ACC112 (cell line): ENCODE results near the gene FAM53B.

Source experiments
- H2AFZ ChIP-seq: fragments of 200-600 bp; sonication (generic); one replicate; pipeline ENCODE4 v1.6.0; 2017; ENCODE audit warnings: antibody characterized with exemption, low read length; ENCODE audit not compliant: unreplicated experiment
- H3K27ac ChIP-seq: fragments of 200-600 bp; sonication (generic); 2 replicates; pipeline ENCODE4 v1.5.1; 2014; ENCODE audit warnings: low read depth, mild to moderate bottlenecking, antibody characterized with exemption, low read length, moderate library complexity
- H3K27me3 ChIP-seq: fragments of 200-600 bp; sonication (generic); 2 replicates; pipeline ENCODE4 v1.6.1; 2014; ENCODE audit warnings: mild to moderate bottlenecking, antibody characterized with exemption, low read length, moderate library complexity, mixed read lengths; ENCODE audit not compliant: insufficient read depth
- H3K36me3 ChIP-seq: fragments of 200-600 bp; sonication (generic); 2 replicates; pipeline ENCODE4 v1.6.1; 2016; ENCODE audit warnings: mild to moderate bottlenecking, antibody characterized with exemption, low read length, moderate library complexity, mixed read lengths; ENCODE audit not compliant: insufficient read depth
- H3K4me1 ChIP-seq: fragments of 200-600 bp; sonication (generic); one replicate; pipeline ENCODE4 v1.6.1; 2016; ENCODE audit warnings: low read length, mixed read lengths; ENCODE audit not compliant: insufficient read depth, unreplicated experiment, control insufficient read depth
- H3K4me3 ChIP-seq: fragments of 200-600 bp; sonication (generic); 2 replicates; pipeline ENCODE4 v1.5.1; 2014; ENCODE audit warnings: mild to moderate bottlenecking, low read depth, low read length
- H3K79me2 ChIP-seq: fragments of 200-600 bp; sonication (generic); one replicate; pipeline ENCODE4 v1.6.0; 2016; ENCODE audit warnings: low read length; ENCODE audit not compliant: control insufficient read depth, unreplicated experiment, insufficient read depth

FAM53B gene

GRCh38 chr10:124727361-124727960, 16.7 kb downstream of the FAM53B start:
- Histone ChIP-seq H2AFZ (no peak overlapping the region), H3K27ac (no peak overlapping the region), H3K36me3 (no peaks in the 10 kb centered on the region), H3K27me3 (no peaks in the 10 kb centered on the region), H3K4me3 (no peak overlapping the region), H3K79me2 (peaks cover 6% of the 10 kb centered on the region), H3K4me1 (peaks cover 15% of the 10 kb centered on the region)

GRCh38 chr10:124725791-124726190, 18.4 kb downstream of the FAM53B start:
- Histone ChIP-seq H3K27me3 (no peaks in the 10 kb centered on the region), H3K4me1 (peaks cover 15% of the 10 kb centered on the region), H3K36me3 (no peaks in the 10 kb centered on the region), H2AFZ (no peak overlapping the region), H3K27ac (no peak overlapping the region), H3K79me2 (peaks cover 6% of the 10 kb centered on the region), H3K4me3 (no peak overlapping the region)

GRCh38 chr10:124725171-124725631, 19.0 kb downstream of the FAM53B start:
- Histone ChIP-seq H3K27ac (no peak overlapping the region), H3K4me1 (peaks cover 15% of the 10 kb centered on the region), H3K4me3 (no peak overlapping the region), H3K79me2 (peaks cover 6% of the 10 kb centered on the region), H3K27me3 (no peaks in the 10 kb centered on the region), H3K36me3 (no peaks in the 10 kb centered on the region), H2AFZ (no peak overlapping the region)

- Histone ChIP-seq H3K4me1 (peaks cover 17% of the 10 kb centered on the region), H3K4me3 (no peak overlapping the region), H3K36me3 (no peaks in the 10 kb centered on the region)
Observed at GRCh38 chr10:124724279-124725027, 19.7 kb downstream of the FAM53B start.

GRCh38 chr10:124723826-124724225, 20.4 kb downstream of the FAM53B start:
- peak overlapping the region; percentile 24; the same call in 1 of the 2 replicates for H3K27ac ChIP-seq
- no peak overlapping the region for H2AFZ ChIP-seq
- H3K4me3 ChIP-seq, result no peak overlapping the region
- H3K27me3 ChIP-seq, result no peaks in the 10 kb centered on the region
- H3K36me3 ChIP-seq, result no peaks in the 10 kb centered on the region
- peaks cover 23% of the 10 kb centered on the region for H3K4me1 ChIP-seq
- H3K79me2 ChIP-seq, result peaks cover 6% of the 10 kb centered on the region

More at GRCh38 chr10:124724279-124725027, 19.7 kb downstream of the FAM53B start:
- Histone ChIP-seq H2AFZ (no peak overlapping the region), H3K27ac (no peak overlapping the region), H3K27me3 (no peaks in the 10 kb centered on the region), H3K79me2 (peaks cover 6% of the 10 kb centered on the region)

- Histone ChIP-seq H3K27me3 (no peaks in the 10 kb centered on the region), H3K79me2 (peaks cover 6% of the 10 kb centered on the region), H3K4me1 (peaks cover 30% of the 10 kb centered on the region), H2AFZ (no peak overlapping the region), H3K4me3 (no peak overlapping the region), H3K36me3 (no peaks in the 10 kb centered on the region), H3K27ac (peak overlapping the region; percentile 24; the same call in 1 of the 2 replicates)
Observed at GRCh38 chr10:124722798-124723783, 21.1 kb downstream of the FAM53B start.

GRCh38 chr10:124721330-124722045, 22.7 kb downstream of the FAM53B start:
- H3K36me3 ChIP-seq, result no peaks in the 10 kb centered on the region
- no peak overlapping the region for H3K27ac ChIP-seq
- H3K79me2 ChIP-seq, result peaks cover 6% of the 10 kb centered on the region
- H2AFZ ChIP-seq, result no peak overlapping the region
- peaks cover 34% of the 10 kb centered on the region for H3K4me1 ChIP-seq
- no peaks in the 10 kb centered on the region for H3K27me3 ChIP-seq
- no peak overlapping the region for H3K4me3 ChIP-seq

- H2AFZ ChIP-seq, result no peak overlapping the region
- H3K79me2 ChIP-seq, result peaks cover 7% of the 10 kb centered on the region
- no peak overlapping the region for H3K4me3 ChIP-seq
- H3K27me3 ChIP-seq, result no peaks in the 10 kb centered on the region
- peaks cover 34% of the 10 kb centered on the region for H3K4me1 ChIP-seq
- H3K36me3 ChIP-seq, result no peaks in the 10 kb centered on the region
- H3K27ac ChIP-seq, result no peak overlapping the region
Observed at GRCh38 chr10:124719213-124719851, 24.8 kb downstream of the FAM53B start.

GRCh38 chr10:124717911-124718741, 26.1 kb downstream of the FAM53B start:
- H3K27me3 ChIP-seq, result no peaks in the 10 kb centered on the region
- no peaks in the 10 kb centered on the region for H3K36me3 ChIP-seq
- no peak overlapping the region for H3K27ac ChIP-seq
- no peak overlapping the region for H2AFZ ChIP-seq
- no peak overlapping the region for H3K4me3 ChIP-seq
- peaks cover 24% of the 10 kb centered on the region for H3K4me1 ChIP-seq
- peaks cover 3% of the 10 kb centered on the region for H3K79me2 ChIP-seq
